DND-41 (cell line): ENCODE data around the gene ADO.

ENCODE experiments used
- ATAC-seq: fragments of 200-7000 bp; cut with Tn5 transposase; 3 replicates; pipeline ENCODE4 v1.9.1; 2021; ENCODE audit warnings: low read depth; ENCODE audit not compliant: insufficient read depth
- DNase-seq: peaks from one replicate; pipeline ENCODE4 v3.0.0-alpha.2; 2020
- H2AFZ ChIP-seq: 2 replicates; pipeline ENCODE4 v1.6.0; 2012; ENCODE audit warnings: low read depth, low read length
- H3K27ac ChIP-seq: 2 replicates; pipeline ENCODE4 v1.5.1; 2012; ENCODE audit warnings: low read length, inconsistent platforms
- H3K27me3 ChIP-seq: fragments of 200-600 bp; sonication (generic); 2 replicates; pipeline ENCODE4 v1.6.0; 2012; ENCODE audit warnings: low read length, mild to moderate bottlenecking, inconsistent platforms; ENCODE audit not compliant: insufficient read depth, poor library complexity
- H3K36me3 ChIP-seq: 2 replicates; pipeline ENCODE4 v1.5.1; 2012; ENCODE audit warnings: low read length, inconsistent platforms; ENCODE audit not compliant: insufficient read depth
- H3K4me1 ChIP-seq: 2 replicates; pipeline ENCODE4 v1.5.1; 2012; ENCODE audit warnings: mild to moderate bottlenecking, low read length; ENCODE audit not compliant: insufficient read depth
- H3K4me2 ChIP-seq: 2 replicates; pipeline ENCODE4 v1.6.0; 2012; ENCODE audit warnings: mild to moderate bottlenecking, moderate library complexity, low read length, inconsistent platforms; ENCODE audit not compliant: insufficient read depth
- H3K4me3 ChIP-seq, 2 experiments: fragments of 200-600 bp in 1 of 2; shearing (Covaris generic) in 1 of 2; 2 replicates each; pipeline ENCODE4 v1.5.1; 2012 to 2016; ENCODE audit warnings: inconsistent platforms in 2 of 2, low read length in 2 of 2, mild to moderate bottlenecking in 2 of 2, low read depth in 1 of 2, moderate library complexity in 1 of 2
- H3K79me2 ChIP-seq: 2 replicates; pipeline ENCODE4 v1.6.0; 2012; ENCODE audit warnings: low read length, inconsistent platforms; ENCODE audit not compliant: insufficient read depth
- H3K9ac ChIP-seq: 2 replicates; pipeline ENCODE4 v1.6.0; 2012; ENCODE audit warnings: low read depth, mild to moderate bottlenecking, inconsistent platforms, low read length, moderate library complexity
- H3K9me3 ChIP-seq: 2 replicates; pipeline ENCODE4 v1.5.1; 2012; ENCODE audit warnings: low read length, moderate library complexity, mild to moderate bottlenecking, inconsistent platforms; ENCODE audit not compliant: insufficient read depth, severe bottlenecking
- H4K20me1 ChIP-seq: 2 replicates; pipeline ENCODE4 v1.6.0; 2012; ENCODE audit warnings: low read length; ENCODE audit not compliant: insufficient read depth
- EZH2 ChIP-seq: IDR thresholded peaks from 3 replicates; pipeline ENCODE4 v1.6.1; 2012; ENCODE audit warnings: borderline replicate concordance, low read depth, mild to moderate bottlenecking, moderate library complexity, low read length, inconsistent platforms; ENCODE audit not compliant: severe bottlenecking
- TF ChIP-seq, protein P1 (sequence below): IDR thresholded peaks from 2 replicates; pipeline ENCODE4 v1.5.1; 2012; ENCODE audit warnings: borderline replicate concordance, low read length, moderate library complexity, mild to moderate bottlenecking; ENCODE audit not compliant: poor library complexity, severe bottlenecking; ENCODE audit errors: extremely low read depth

ADO gene

GRCh38 chr10:62790019-62790555, 14.4 kb upstream of the ADO start:
- H3K9me3 ChIP-seq = no peaks in the 10 kb centered on the region
- TF ChIP-seq, protein P1, sequence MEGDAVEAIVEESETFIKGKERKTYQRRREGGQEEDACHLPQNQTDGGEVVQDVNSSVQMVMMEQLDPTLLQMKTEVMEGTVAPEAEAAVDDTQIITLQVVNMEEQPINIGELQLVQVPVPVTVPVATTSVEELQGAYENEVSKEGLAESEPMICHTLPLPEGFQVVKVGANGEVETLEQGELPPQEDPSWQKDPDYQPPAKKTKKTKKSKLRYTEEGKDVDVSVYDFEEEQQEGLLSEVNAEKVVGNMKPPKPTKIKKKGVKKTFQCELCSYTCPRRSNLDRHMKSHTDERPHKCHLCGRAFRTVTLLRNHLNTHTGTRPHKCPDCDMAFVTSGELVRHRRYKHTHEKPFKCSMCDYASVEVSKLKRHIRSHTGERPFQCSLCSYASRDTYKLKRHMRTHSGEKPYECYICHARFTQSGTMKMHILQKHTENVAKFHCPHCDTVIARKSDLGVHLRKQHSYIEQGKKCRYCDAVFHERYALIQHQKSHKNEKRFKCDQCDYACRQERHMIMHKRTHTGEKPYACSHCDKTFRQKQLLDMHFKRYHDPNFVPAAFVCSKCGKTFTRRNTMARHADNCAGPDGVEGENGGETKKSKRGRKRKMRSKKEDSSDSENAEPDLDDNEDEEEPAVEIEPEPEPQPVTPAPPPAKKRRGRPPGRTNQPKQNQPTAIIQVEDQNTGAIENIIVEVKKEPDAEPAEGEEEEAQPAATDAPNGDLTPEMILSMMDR = no peak
- no peak for TF ChIP-seq EZH2

DNA sequence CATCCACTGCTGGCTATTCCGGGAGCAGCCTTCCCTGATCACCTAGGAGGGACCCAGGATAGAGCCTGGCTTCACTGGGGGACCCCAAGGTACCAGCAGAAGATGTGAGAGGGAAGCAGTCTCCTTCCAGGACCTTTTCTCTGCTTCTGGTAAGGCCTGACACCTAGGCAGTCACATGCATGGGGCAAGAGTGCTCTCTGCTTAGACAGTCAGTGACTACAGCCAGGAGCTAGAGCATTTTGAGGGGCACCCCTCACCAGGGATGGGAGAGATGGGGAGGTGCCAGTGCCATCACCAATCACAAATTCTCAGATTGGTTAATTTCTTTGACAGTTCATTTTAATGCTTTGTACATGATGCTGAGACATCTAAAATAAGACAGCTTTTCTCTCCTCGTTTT, 13.9 kb upstream of the ADO start:
- Histone ChIP-seq H3K4me3 (no peak overlapping the region), H3K9ac (no peak overlapping the region), H2AFZ (no peak overlapping the region), H3K4me1 (no peaks in the 10 kb centered on the region), H3K4me2 (no peak overlapping the region), H3K27ac (no peak overlapping the region), H3K9me3 (no peaks in the 10 kb centered on the region), H4K20me1 (no peaks in the 10 kb centered on the region), H3K79me2 (no peaks in the 10 kb centered on the region), H3K27me3 (peaks cover 2% of the 10 kb centered on the region), H3K36me3 (no peaks in the 10 kb centered on the region)
- no peak for TF ChIP-seq EZH2
- TF ChIP-seq, protein P1 = no peak
- DNase-seq (no peak), ATAC-seq (no peak)

More at GRCh38 chr10:62790019-62790555, 14.4 kb upstream of the ADO start:
- Histone ChIP-seq H3K4me2 (no peak overlapping the region), H3K4me3 (no peak overlapping the region), H4K20me1 (no peaks in the 10 kb centered on the region), H2AFZ (no peak overlapping the region), H3K9ac (no peak overlapping the region), H3K4me1 (no peaks in the 10 kb centered on the region), H3K27ac (no peak overlapping the region), H3K36me3 (no peaks in the 10 kb centered on the region), H3K27me3 (no peaks in the 10 kb centered on the region), H3K79me2 (no peaks in the 10 kb centered on the region)
- no peak for DNase-seq
- ATAC-seq = no peak

DNA sequence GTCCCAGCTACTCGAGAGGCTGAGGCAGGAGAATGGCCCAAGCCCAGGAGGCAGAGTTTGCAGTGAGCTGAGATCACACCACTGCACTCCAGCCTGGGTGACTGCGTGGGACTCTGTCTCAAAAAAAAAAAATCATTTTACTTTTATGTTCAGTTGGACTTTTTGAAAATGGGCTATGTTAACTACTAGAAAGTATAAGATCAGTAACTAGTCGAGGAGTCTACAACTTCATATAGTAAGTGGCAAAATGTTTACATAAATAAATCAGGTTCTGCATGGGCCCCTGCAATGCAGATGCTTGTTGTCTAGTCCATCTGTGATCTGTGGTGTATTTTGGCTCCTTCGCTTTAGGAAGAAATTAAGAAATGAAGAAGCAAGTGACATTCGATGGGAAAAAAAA, 12.3 kb upstream of the ADO start:
- no peaks in the 10 kb centered on the region for H3K36me3 ChIP-seq
- no peaks in the 10 kb centered on the region for H3K9me3 ChIP-seq
- no peaks in the 10 kb centered on the region for H3K79me2 ChIP-seq
- no peak for ATAC-seq
- no peak overlapping the region for H3K4me2 ChIP-seq
- H3K27me3 ChIP-seq = peaks cover 15% of the 10 kb centered on the region
- no peaks in the 10 kb centered on the region for H3K4me1 ChIP-seq
- TF ChIP-seq EZH2 = no peak
- TF ChIP-seq, protein P1 = no peak
- no peak overlapping the region for H2AFZ ChIP-seq
- H3K27ac ChIP-seq = no peak overlapping the region
- no peak overlapping the region for H3K4me3 ChIP-seq
- no peak for DNase-seq
- no peak overlapping the region for H3K9ac ChIP-seq
- no peaks in the 10 kb centered on the region for H4K20me1 ChIP-seq

DNA sequence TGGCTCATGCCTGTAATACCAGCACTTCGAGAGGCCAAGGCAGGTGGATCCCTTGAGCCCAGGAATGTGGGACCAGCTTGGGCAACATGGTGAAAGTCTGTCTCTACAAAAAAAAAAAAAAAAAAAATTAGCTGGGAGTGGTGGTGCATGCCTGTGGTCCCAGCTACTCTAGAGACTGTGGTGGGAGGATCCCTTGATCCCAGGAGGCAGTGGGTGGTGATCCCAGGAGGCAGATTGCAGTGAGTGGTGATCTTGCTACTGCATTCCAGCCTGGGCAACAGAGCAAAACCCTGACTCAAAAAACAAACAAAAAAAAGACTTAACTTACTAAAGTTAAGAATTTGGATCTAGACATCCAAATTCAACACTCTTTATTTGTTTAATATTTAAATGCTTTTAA, 10.2 kb upstream of the ADO start:
- no peak for DNase-seq

More for the DNA sequence above, 10.2 kb upstream of the ADO start:
- H3K27me3 ChIP-seq = peaks cover 27% of the 10 kb centered on the region
- H3K4me3 ChIP-seq = no peak overlapping the region
- no peak overlapping the region for H2AFZ ChIP-seq
- no peak overlapping the region for H3K4me2 ChIP-seq
- H3K36me3 ChIP-seq = no peaks in the 10 kb centered on the region
- TF ChIP-seq EZH2 = no peak
- TF ChIP-seq, protein P1 = no peak
- no peaks in the 10 kb centered on the region for H3K79me2 ChIP-seq
- H3K27ac ChIP-seq = no peak overlapping the region
- no peak for ATAC-seq
- no peaks in the 10 kb centered on the region for H3K9me3 ChIP-seq
- no peak overlapping the region for H3K9ac ChIP-seq
- H4K20me1 ChIP-seq = no peaks in the 10 kb centered on the region
- H3K4me1 ChIP-seq = no peaks in the 10 kb centered on the region
